B cell (primary cell): ENCODE data around the gene RUNDC1. TPM values are rescaled to one million over a fixed set of nuclear protein-coding genes. Genes with fewer than 3 reads are reported as not detected.

Experiments used
- ATAC-seq: fragments of 200-7000 bp; cut with Tn5 transposase; one replicate; pipeline ENCODE4 v1.10.0; 2021; ENCODE audit warnings: low read depth, mild to moderate bottlenecking, moderate number of reproducible peaks, moderate library complexity
- CTCF ChIA-PET: fragments of 350-600 bp; sonication (Branson Sonifier 250); formaldehyde crosslinking; loops from one replicate; lab custom pipeline; 2021; ENCODE audit warnings: antibody characterized with exemption, inconsistent platforms; lab: Charles Lee
- POLR2A ChIA-PET: fragments of 350-600 bp; sonication (Branson Sonifier 250); formaldehyde crosslinking; loops from one replicate; lab custom pipeline; 2021; ENCODE audit warnings: antibody characterized with exemption; lab: Charles Lee
- DNase-seq: peaks from one replicate; pipeline ENCODE4 v3.0.0; 2013
- H2AFZ ChIP-seq: 2 replicates; pipeline ENCODE4 v1.6.1; 2012; ENCODE audit warnings: mild to moderate bottlenecking, low read depth, low read length; ENCODE audit not compliant: insufficient read depth, poor library complexity, severe bottlenecking
- H3K27ac ChIP-seq, 2 donors: 1 replicate in 1 of 2; 2 replicates in 1 of 2; pipeline ENCODE4 v1.5.1; 2012 to 2013; ENCODE audit warnings: low read length in 2 of 2, mild to moderate bottlenecking in 2 of 2, moderate library complexity in 1 of 2
- H3K27me3 ChIP-seq, 4 experiments: fragments of 200-600 bp in 1 of 4; sonication (generic) in 1 of 4; replicated peaks in 1 of 4; 1 replicate in 2 of 4; 2 replicates in 2 of 4; pipeline versions ENCODE4 v1.6.1 to v1.7.0; 2013 to 2016; ENCODE audit warnings: low read length in 3 of 4, mild to moderate bottlenecking in 2 of 4, mixed read lengths in 1 of 4, moderate library complexity in 1 of 4; ENCODE audit not compliant: insufficient read depth in 4 of 4, control insufficient read depth in 3 of 4; ENCODE audit errors: control extremely low read depth in 1 of 4
- H3K36me3 ChIP-seq, 2 experiments: replicated peaks in 1 of 2; 1 replicate in 1 of 2; 2 replicates in 1 of 2; pipeline versions ENCODE4 v1.6.1 to v1.7.1; 2013; ENCODE audit warnings: low read length in 1 of 2; ENCODE audit not compliant: insufficient read depth in 2 of 2, control insufficient read depth in 1 of 2; ENCODE audit errors: control extremely low read depth in 1 of 2, extremely low read depth in 1 of 2
- H3K4me1 ChIP-seq, 2 donors: fragments of 200-600 bp in 1 of 2; sonication (generic) in 1 of 2; 1 replicate in 1 of 2; 2 replicates in 1 of 2; pipeline versions ENCODE4 v1.5.1 to v1.6.1; 2013 to 2017; ENCODE audit warnings: low read length in 2 of 2; ENCODE audit not compliant: control insufficient read depth in 2 of 2, insufficient read depth in 2 of 2
- H3K4me2 ChIP-seq: replicated peaks from 2 replicates; pipeline ENCODE3; 2012; ENCODE audit warnings: mild to moderate bottlenecking, low read depth, low read length; ENCODE audit not compliant: poor library complexity, severe bottlenecking
- H3K4me3 ChIP-seq, 5 experiments: fragments of 200-600 bp in 1 of 5; sonication (generic) in 1 of 5; 1 replicate in 3 of 5; 2 replicates in 2 of 5; pipeline versions ENCODE4 v1.5.1 to v1.7.0; 2011 to 2016; ENCODE audit warnings: low read length in 4 of 5, mild to moderate bottlenecking in 4 of 5, low read depth in 2 of 5, control low read depth in 1 of 5, moderate library complexity in 1 of 5; ENCODE audit not compliant: insufficient read depth in 1 of 5; ENCODE audit errors: control extremely low read depth in 1 of 5, extremely low read depth in 1 of 5
- H3K79me2 ChIP-seq: fragments of 200-600 bp; sonication (generic); one replicate; pipeline ENCODE4 v1.6.0; 2016; ENCODE audit warnings: low read length; ENCODE audit not compliant: control insufficient read depth, insufficient read depth
- H3K9ac ChIP-seq: fragments of 200-600 bp; sonication (generic); 2 replicates; pipeline ENCODE4 v1.6.1; 2017; ENCODE audit warnings: mild to moderate bottlenecking, low read length, moderate library complexity
- H3K9me3 ChIP-seq, 3 donors: one replicate each; pipeline versions ENCODE4 v1.6.1 to v1.7.1; 2013; ENCODE audit warnings: low read length in 2 of 3; ENCODE audit not compliant: control insufficient read depth in 2 of 3, insufficient read depth in 1 of 3; ENCODE audit errors: control extremely low read depth in 1 of 3
- H4K20me1 ChIP-seq: 2 replicates; pipeline ENCODE4 v1.6.0; 2012; ENCODE audit warnings: mild to moderate bottlenecking, low read length; ENCODE audit not compliant: insufficient read depth, control insufficient read depth, poor library complexity, severe bottlenecking
- H3K27ac Mint-ChIP-seq: one replicate; pipeline ENCODE4 v1.8.0; 2021; ENCODE audit warnings: mixed read lengths
- H3K27me3 Mint-ChIP-seq: one replicate; pipeline ENCODE4 v1.8.0; 2021; ENCODE audit warnings: mixed read lengths
- H3K4me1 Mint-ChIP-seq: one replicate; pipeline ENCODE4 v1.8.0; 2021; ENCODE audit warnings: mixed read lengths
- H3K4me3 Mint-ChIP-seq: one replicate; pipeline ENCODE4 v1.8.0; 2021; ENCODE audit warnings: mixed read lengths
- H3K9me3 Mint-ChIP-seq: one replicate; pipeline ENCODE4 v1.8.0; 2022; ENCODE audit warnings: mixed read lengths; ENCODE audit not compliant: insufficient read depth
- CTCF ChIP-seq: fragments of 200-600 bp; IDR thresholded peaks from one replicate; pipeline ENCODE4 v1.8.0; 2022; ENCODE audit warnings: antibody characterized with exemption, mild to moderate bottlenecking
- EZH2 ChIP-seq: IDR thresholded peaks from 2 replicates; pipeline ENCODE4 v1.6.1; 2012; ENCODE audit warnings: borderline replicate concordance, low read depth, mild to moderate bottlenecking, moderate library complexity, low read length; ENCODE audit not compliant: insufficient read depth, poor library complexity, severe bottlenecking
- WGBS: methylation state at CpG from one replicate; pipeline ENCODE4 v1.1.5; 2013; ENCODE audit warnings: missing lambda C conversion rate; ENCODE audit not compliant: insufficient coverage; 5-methylcytosine and 5-hydroxymethylcytosine counted together
- intact Hi-C: fragments of 100-400 bp; cut with micrococcal nuclease; formaldehyde crosslinking; loops from one replicate; pipeline ENCODE4 v1.10.0; 2022
- polyA plus RNA-seq: library from polyadenylated mRNA; depleted of rRNA; stranded (reverse); fragments of >200 nt; gene quantifications from 2 replicates; pipeline ENCODE4 v1.2.3, GENCODE V29; 2012
- total RNA-seq, 2 donors: library from RNA; stranded (reverse); fragments of 120-200 nt in 1 of 2; gene quantifications; 1 replicate in 1 of 2; 2 replicates in 1 of 2; pipeline versions ENCODE4 v1.2.3 to v1.2.4, GENCODE V29; 2013 to 2022

Gene RUNDC1
- total and polyA plus RNA-seq, 2 donors (not counting 1 experiment from before 2014, with no cell fraction given) = 14.6 to 43.7 TPM

GRCh38 chr17:42946812-42947211 is 33.6 kb upstream of the RUNDC1 start:
- Mint-ChIP-seq H3K4me3 (no peak overlapping the region), H3K9me3 (no peaks in the 10 kb centered on the region), H3K4me1 (no peaks in the 10 kb centered on the region), H3K27ac (no peak overlapping the region), H3K27me3 (no peaks in the 10 kb centered on the region)
- WGBS = 100% methylated on average over 1 of the region's 1 CpG
- no peak overlapping the region for H3K4me3 ChIP-seq
- no peaks in the 10 kb centered on the region for H3K9me3 ChIP-seq
- intact Hi-C loops = no loop called here
- no peaks in the 10 kb centered on the region for H4K20me1 ChIP-seq
- no peaks in the 10 kb centered on the region for H3K4me1 ChIP-seq
- H3K4me2 ChIP-seq = no peak overlapping the region
- no peak for ATAC-seq
- H2AFZ ChIP-seq = no peak overlapping the region
- no peaks in the 10 kb centered on the region for H3K27me3 ChIP-seq
- DNase-seq = no peak
- H3K9ac ChIP-seq = no peak overlapping the region
- H3K27ac ChIP-seq = no peak overlapping the region
- peaks cover 0 to 19% of the 10 kb centered on the region in 2 experiments for H3K36me3 ChIP-seq
- CTCF ChIA-PET = no interaction called here
- no peaks in the 10 kb centered on the region for H3K79me2 ChIP-seq
- POLR2A ChIA-PET = no interaction called here
- TF ChIP-seq CTCF = no peak
- no peak for TF ChIP-seq EZH2

GRCh38 chr17:42950044-42950783 is 30.2 kb upstream of the RUNDC1 start:
- no peak overlapping the region for H3K9ac ChIP-seq
- no peak overlapping the region for H3K4me3 ChIP-seq
- no peak overlapping the region for H3K27ac ChIP-seq
- no peak for TF ChIP-seq EZH2
- TF ChIP-seq CTCF = no peak
- peaks cover 0 to 44% of the 10 kb centered on the region in 2 experiments for H3K36me3 ChIP-seq
- ATAC-seq (no peak), DNase-seq (no peak)
- Mint-ChIP-seq H3K27me3 (no peaks in the 10 kb centered on the region), H3K4me3 (no peak overlapping the region), H3K27ac (peak overlapping the region; percentile 27), H3K9me3 (no peaks in the 10 kb centered on the region), H3K4me1 (no peaks in the 10 kb centered on the region)
- H3K4me1 ChIP-seq = no peaks in the 10 kb centered on the region
- no peaks in the 10 kb centered on the region for H4K20me1 ChIP-seq
- H3K79me2 ChIP-seq = no peaks in the 10 kb centered on the region
- ChIA-PET POLR2A (no interaction called here), CTCF (no interaction called here)
- WGBS = 90% methylated on average over 2 of the region's 13 CpGs
- no peak overlapping the region for H2AFZ ChIP-seq
- no peaks in the 10 kb centered on the region for H3K27me3 ChIP-seq
- no peak overlapping the region for H3K4me2 ChIP-seq
- H3K9me3 ChIP-seq = no peaks in the 10 kb centered on the region
- intact Hi-C loops = no loop called here
